ENCODE results near the gene TMA7B. TPM values are rescaled to one million over a fixed set of nuclear protein-coding genes. Genes with fewer than 3 reads are reported as not detected.

The TMA7B gene
- polyA plus RNA-seq, 12 donors, result 0.12 to 0.23 TPM; not detected in 10

DNA sequence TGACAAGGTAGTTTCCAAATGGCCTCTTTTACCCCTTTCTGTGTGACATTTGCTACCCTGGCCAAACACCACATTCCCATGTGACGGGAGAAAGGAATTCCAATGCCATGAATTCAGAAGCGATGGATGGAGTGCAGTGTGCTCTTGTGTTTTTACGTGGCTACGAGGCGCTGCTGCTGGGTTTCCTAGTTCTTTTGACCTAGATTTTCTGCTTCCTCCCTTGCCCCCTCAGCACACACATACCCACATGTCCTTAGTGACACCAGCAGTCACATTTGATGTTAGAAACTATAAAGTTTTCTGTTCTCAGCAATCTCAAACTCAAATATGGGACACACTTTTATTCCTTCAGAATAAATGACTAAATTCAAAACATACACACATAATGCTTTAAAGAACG lies 7.8 kb upstream of the TMA7B start:
- DNase-seq, result no peak

DNA sequence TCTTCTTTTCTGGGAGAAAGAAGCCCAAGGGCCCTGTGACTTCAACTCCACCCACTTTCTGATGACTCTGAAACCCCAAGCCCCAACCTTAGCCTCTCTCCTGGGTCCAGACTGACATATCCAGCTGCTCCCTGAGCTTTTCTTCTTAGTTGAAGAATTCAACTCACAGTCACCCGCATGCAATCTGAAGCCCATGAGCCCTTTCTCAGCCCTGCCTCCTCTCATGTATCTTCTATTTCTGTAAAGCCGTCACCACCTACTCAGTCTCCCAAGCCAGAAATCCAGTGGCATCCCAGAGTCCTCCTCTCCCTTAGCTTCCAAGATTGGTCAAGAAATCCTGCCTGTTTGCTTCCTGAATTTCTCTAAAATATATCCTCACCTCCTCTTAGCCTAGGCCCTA lies 7.1 kb upstream of the TMA7B start:
- no peak for DNase-seq

GRCh38 chr22:39954584-39955055 lies 5.6 kb upstream of the TMA7B start:
- DNase-seq, result peak; percentile 35

- DNase-seq, result no peak
Observed at GRCh38 chr22:39955675-39956074, 4.5 kb upstream of the TMA7B start.

DNA sequence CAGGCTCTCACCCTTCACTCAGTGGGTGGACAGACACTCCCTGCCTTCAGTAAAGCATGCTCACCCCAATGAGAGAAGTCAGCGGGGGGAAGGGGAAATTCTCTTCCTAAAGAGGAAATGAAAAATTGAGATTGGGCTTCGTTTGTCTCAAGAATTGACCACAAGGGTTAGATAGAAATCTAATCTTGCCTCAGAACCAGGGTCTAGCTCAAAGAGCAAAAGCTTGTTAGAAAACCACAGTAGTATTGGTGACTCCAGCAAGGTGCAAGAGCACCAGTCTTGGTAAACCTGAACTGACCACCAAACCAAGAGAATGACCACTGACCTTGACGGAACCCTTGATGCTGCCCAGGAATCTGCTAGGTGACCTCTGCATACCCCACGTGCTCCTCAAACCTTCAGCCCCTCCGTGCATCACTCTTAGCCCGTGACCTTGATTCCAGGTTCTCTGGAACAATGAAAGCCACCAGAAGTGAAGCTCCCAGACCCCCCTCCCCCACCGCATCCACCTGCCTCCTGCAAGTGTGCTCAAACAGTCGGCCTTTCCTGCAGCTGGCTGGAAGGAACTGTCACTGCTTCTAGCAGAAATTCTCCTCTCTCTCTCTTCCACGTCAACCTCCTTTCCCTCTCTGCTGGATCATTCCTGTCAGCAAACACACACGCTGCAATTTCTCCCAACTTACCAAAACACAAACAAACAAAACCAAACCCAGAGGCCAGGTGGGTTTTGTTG lies 3.1 kb upstream of the TMA7B start:
- no peak for DNase-seq

DNA sequence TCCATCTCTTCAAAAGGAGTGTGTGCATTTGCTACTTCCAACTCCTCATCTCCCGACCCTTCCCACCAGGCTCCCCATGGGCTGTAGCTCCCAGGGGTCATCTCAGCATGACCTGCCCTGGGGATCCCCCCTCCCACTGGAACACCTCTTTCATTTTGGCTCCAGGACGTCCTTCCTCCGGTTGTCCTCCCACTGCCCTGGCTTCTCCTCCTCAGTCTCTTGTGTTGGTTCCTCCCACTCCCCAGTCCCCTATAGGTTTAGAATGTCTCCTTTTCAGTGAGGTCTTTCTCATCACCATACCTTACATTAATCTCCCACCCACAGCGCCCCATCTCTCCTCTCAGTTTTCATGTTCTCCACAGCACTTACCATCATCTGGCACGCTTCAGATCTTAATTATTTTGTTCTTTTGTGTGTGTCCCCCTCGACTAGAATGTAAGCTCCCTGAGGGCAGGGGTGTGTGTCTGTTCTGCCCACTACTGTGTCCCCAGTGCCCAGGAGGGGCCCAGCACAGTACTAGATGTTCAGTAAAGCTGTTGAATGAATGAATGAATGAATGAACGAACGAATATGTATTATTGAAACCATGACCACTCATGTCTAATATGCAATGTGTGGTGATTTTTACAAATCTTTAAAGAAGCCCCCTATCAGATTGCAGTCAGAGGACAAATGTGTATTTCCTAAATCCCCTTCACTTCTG lies 2.0 kb upstream of the TMA7B start:
- DNase-seq, result no peak

DNA sequence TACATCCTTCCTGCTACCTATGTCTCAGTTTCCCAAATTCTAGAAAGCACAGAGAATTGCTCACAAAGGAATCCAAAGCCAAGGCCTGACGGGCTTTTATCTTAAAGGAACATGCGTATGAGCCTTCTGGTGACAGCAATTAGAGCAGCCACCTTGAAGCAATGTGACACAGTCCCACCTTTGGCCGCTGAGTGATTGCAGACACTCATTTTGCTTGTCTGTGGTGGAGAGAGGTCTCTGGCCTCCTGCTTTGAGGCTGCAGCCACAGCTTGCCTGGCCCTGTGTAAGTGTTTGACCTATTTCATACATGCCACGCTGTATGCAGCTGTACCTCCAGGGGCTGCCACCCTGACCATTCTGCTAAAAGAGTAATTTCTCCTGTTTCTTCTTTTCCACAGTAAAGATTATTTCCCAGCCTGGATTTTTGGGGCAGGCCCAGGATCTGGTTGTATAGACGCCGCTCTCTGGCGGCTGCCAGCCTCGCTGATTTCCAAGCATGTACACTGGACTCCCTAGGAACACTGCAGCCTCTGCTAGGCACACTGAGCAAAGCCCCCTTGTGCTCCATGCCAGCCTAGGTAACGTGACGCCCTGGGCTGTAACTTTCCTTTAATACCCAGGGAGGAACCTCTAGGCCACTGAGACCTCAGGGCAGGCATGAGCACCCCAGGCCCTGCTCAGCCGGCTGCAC lies 1.1 kb upstream of the TMA7B start:
- no peak for DNase-seq

GRCh38 chr22:39960791-39961746 lies 872 bp downstream of the TMA7B start:
- no peak for DNase-seq

GRCh38 chr22:39962071-39962470 lies 1.9 kb downstream of the TMA7B start:
- no peak for DNase-seq

DNA sequence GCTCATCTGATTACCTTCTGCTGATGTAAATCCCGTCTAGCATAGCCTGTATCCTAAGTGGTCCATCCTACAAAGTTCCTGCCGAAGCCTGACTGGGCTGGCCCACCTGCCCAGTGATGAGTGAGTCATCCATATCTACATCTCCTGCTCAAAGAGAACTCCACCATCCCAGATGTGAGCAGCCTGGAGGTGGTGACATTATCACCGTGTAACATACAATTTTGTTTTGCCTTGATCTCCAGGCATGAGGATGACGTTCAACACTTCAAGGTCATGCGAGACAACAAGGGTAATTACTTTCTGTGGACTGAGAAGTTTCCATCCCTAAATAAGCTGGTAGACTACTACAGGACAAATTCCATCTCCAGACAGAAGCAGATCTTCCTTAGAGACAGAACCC lies 5.6 kb downstream of the TMA7B start:
- no peak for DNase-seq

GRCh38 chr22:39966470-39966869 lies 6.3 kb downstream of the TMA7B start:
- no peak for DNase-seq

DNA sequence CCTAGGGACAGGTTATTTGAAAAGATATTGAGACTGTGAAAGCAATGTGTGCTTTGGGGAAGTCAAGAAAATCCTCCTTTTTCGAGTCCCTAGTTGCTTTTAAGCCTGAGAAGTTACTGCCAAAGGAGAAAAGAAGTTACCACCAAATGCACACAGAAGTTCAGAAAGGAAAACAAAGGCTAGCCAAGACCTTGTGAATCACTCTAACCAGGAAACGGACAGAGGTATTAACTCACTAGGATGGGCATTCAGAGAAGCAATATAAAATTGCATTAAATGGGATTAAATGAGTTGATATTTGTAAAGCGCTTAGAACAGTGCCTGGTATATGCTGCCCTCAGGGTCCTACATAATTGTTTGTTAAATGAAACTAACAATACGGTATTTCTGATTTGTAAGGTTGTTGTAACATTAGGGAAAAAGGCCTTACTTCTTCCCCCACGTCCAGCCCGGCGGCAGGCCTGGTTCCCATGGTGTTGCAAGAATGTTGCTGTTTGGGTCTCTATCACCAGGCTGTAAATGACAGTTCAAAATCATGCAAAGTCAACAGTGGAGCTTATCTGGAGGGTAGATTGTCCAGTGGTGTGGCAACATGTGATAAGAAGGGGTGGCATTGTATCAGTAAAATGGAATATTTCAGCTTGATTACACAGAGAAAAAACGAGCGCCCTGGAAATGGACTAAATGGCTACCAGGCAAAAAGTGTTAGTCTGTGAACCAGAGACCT lies 7.1 kb downstream of the TMA7B start:
- no peak for DNase-seq

GRCh38 chr22:39967996-39968972 lies 8.1 kb downstream of the TMA7B start:
- no peak for DNase-seq

- no peak for DNase-seq
Observed at GRCh38 chr22:39970742-39971141, 10.5 kb downstream of the TMA7B start.

- no peak for DNase-seq
Observed at GRCh38 chr22:39972641-39973040, 12.4 kb downstream of the TMA7B start.

GRCh38 chr22:39973656-39974055 lies 13.5 kb downstream of the TMA7B start:
- no peak for DNase-seq

GRCh38 chr22:39974065-39974464 lies 13.9 kb downstream of the TMA7B start:
- DNase-seq, result no peak

DNA sequence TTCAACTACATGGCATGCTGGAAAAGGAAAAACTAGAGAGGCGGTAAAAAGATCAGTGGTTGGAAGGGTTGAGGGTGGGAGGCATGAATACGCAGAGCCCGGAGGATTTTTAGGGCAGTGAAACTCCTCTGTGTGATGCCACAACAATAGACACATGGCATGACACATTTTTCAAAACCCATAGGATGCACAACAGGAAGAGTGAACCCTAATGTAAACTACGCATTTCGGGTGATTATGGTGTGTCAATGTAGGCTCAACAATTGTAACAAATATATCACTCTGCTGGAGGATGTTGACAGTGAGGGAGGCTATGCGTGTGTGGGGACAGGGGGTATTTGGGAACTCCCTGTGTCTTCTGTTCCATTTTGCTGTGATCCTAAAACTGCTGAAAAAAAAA lies 18.9 kb downstream of the TMA7B start:
- DNase-seq, result no peak

DNA sequence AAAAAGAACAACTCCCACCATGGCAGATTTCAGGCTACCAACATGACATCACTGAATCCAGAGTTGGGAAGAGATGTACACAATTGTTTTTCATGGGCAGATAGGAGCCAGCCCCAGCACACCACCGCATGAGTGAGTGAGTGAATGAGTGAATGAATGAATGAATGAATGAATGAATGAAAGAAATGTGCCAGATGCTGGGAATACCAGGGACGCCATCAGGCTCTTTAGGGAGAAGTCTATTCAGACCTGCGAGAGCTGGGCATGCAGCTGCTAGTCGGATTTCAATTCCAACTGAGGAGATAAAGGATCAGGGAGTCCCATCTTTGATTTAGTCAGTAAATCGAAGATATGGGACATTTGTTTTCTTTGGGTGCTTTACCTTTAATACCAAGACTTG lies 19.3 kb downstream of the TMA7B start:
- DNase-seq, result no peak

GRCh38 chr22:39980596-39980995 lies 20.4 kb downstream of the TMA7B start:
- no peak for DNase-seq

Data from muscle of arm (tissue), 12 donors.